Measurements from ENCODE around the gene PIP5K1B. TPM values are rescaled to one million over a fixed set of nuclear protein-coding genes. Genes with fewer than 3 reads are reported as not detected.

PIP5K1B gene
- total RNA-seq, 3 donors from 2014 or later, result 60.0 to 122 (median 73.3) TPM

- H3K9me3 ChIP-seq, result no peaks in the 10 kb centered on the region
- ATAC-seq (no peak), DNase-seq (no peak)
- H3K36me3 ChIP-seq (ENCODE audit: low read depth), result no peaks in the 10 kb centered on the region
- intact Hi-C loops (cut with DNase I, micrococcal nuclease), result no loop called here
- no peaks in the 10 kb centered on the region for H3K4me1 ChIP-seq (ENCODE audit: low read depth)
- TF ChIP-seq CTCF (IDR thresholded peaks at IDR 0.05), result no peak
- no peak overlapping the region for H3K4me3 ChIP-seq
Measured at GRCh38 chr9:68759981-68760673, 55.1 kb downstream of the PIP5K1B start.

GRCh38 chr9:68760674-68761333 is 55.8 kb downstream of the PIP5K1B start:
- TF ChIP-seq CTCF (IDR thresholded peaks at IDR 0.05), result no peak
- H3K9me3 ChIP-seq, result no peaks in the 10 kb centered on the region
- intact Hi-C loops (cut with DNase I, micrococcal nuclease), result no loop called here
- no peaks in the 10 kb centered on the region for H3K36me3 ChIP-seq (ENCODE audit: low read depth)
- H3K4me1 ChIP-seq (ENCODE audit: low read depth), result no peaks in the 10 kb centered on the region
- ATAC-seq (no peak), DNase-seq (no peak)
- H3K4me3 ChIP-seq, result no peak overlapping the region

- intact Hi-C loops (cut with DNase I, micrococcal nuclease), result no loop called here
- no peak overlapping the region for H3K4me3 ChIP-seq
- ATAC-seq, result peak; percentile 34
- H3K36me3 ChIP-seq (ENCODE audit: low read depth), result no peaks in the 10 kb centered on the region
- H3K9me3 ChIP-seq, result no peaks in the 10 kb centered on the region
- DNase-seq, result no peak
- no peaks in the 10 kb centered on the region for H3K4me1 ChIP-seq (ENCODE audit: low read depth)
- TF ChIP-seq CTCF (IDR thresholded peaks at IDR 0.05), result no peak
Measured at GRCh38 chr9:68762570-68762969, 57.5 kb downstream of the PIP5K1B start.

GRCh38 chr9:68763104-68763503 is 58.1 kb downstream of the PIP5K1B start:
- ATAC-seq (no peak), DNase-seq (no peak)
- Histone ChIP-seq H3K4me1 (ENCODE audit: low read depth) (no peaks in the 10 kb centered on the region), H3K9me3 (no peaks in the 10 kb centered on the region), H3K36me3 (ENCODE audit: low read depth) (no peaks in the 10 kb centered on the region), H3K4me3 (no peak overlapping the region)
- intact Hi-C loops (cut with DNase I, micrococcal nuclease), result no loop called here
- no peak for TF ChIP-seq CTCF (IDR thresholded peaks at IDR 0.05)

GRCh38 chr9:68768619-68769018 is 63.6 kb downstream of the PIP5K1B start:
- Histone ChIP-seq H3K9me3 (no peaks in the 10 kb centered on the region), H3K4me1 (ENCODE audit: low read depth) (no peaks in the 10 kb centered on the region), H3K36me3 (ENCODE audit: low read depth) (no peaks in the 10 kb centered on the region), H3K4me3 (no peak overlapping the region)
- DNase-seq (no peak), ATAC-seq (no peak)
- no peak for TF ChIP-seq CTCF (IDR thresholded peaks at IDR 0.05)
- intact Hi-C loops (cut with DNase I, micrococcal nuclease), result no loop called here
